Naive thymus-derived CD4-positive, alpha-beta T cell (primary cell): ENCODE data around the gene ZNF607. TPM values are rescaled to one million over a fixed set of nuclear protein-coding genes. Genes with fewer than 3 reads are reported as not detected.

Experiments used
- polyA plus RNA-seq, 2 donors: library from polyadenylated mRNA; unstranded; fragments of 300-500 nt; fragmentation: Illumina TruSeq; gene quantifications; one replicate each; pipeline ENCODE4 v1.2.3, GENCODE V29; 2021
- total RNA-seq, 6 experiments: library from RNA in 5 of 6; stranded (reverse) in 5 of 6; gene quantifications; 1 replicate in 5 of 6; 2 replicates in 1 of 6; pipeline ENCODE4 v1.2.3 and lab custom pipeline; 2021 to 2026

ZNF607 gene
- total and polyA plus RNA-seq, 7 experiments from 2014 or later = 2.0 to 10.8 (median 5.1) TPM

Other genes with a start within 250 kb of the ZNF607 start
- gene ZNF793, start 212.8 kb downstream of the ZNF607 start, total RNA-seq = 10 to 100 TPM in 1 of 5 experiments, 1 to 10 TPM in 4; 1.1 to 11.7 (median 6.0) TPM
- 1 to 10 TPM; 3.3 to 4.0 TPM for gene ZNF793, start 212.8 kb downstream of the ZNF607 start, polyA plus RNA-seq
- gene ZNF571, start 125.0 kb downstream of the ZNF607 start, total RNA-seq = 10 to 100 TPM in 1 of 5 experiments, 1 to 10 TPM in 4; 1.5 to 12.4 (median 9.0) TPM
- gene ZNF571, start 125.0 kb downstream of the ZNF607 start, polyA plus RNA-seq = 1 to 10 TPM; 5.2 to 5.9 TPM
- gene ZNF540, start 124.9 kb downstream of the ZNF607 start, total RNA-seq = 10 to 100 TPM in 4 of 5 experiments, under 1 TPM in 1; 0.99 to 22.7 (median 17.6) TPM
- gene ZNF540, start 124.9 kb downstream of the ZNF607 start, polyA plus RNA-seq = 1 to 10 TPM; 7.4 to 9.0 TPM
- gene ZFP30, start 64.3 kb downstream of the ZNF607 start, total RNA-seq = 10 to 100 TPM in 4 of 5 experiments, 1 to 10 TPM in 1; 5.7 to 18.9 (median 14.2) TPM
- gene ZFP30, start 64.3 kb downstream of the ZNF607 start, polyA plus RNA-seq = 1 to 10 TPM; 2.7 to 3.7 TPM
- 10 to 100 TPM in 4 of 5 experiments, 1 to 10 TPM in 1; 5.9 to 43.8 (median 16.6) TPM for gene ZNF573, start 59.8 kb upstream of the ZNF607 start, total RNA-seq
- 10 to 100 TPM; 15.5 to 17.6 TPM for gene ZNF573, start 59.8 kb upstream of the ZNF607 start, polyA plus RNA-seq
- gene WDR87, start 186.8 kb upstream of the ZNF607 start, total RNA-seq = not detected
- gene WDR87, start 186.8 kb upstream of the ZNF607 start, polyA plus RNA-seq = not detected
- 10 to 100 TPM; 17.4 to 38.7 (median 34.8) TPM for gene SIPA1L3, start 187.4 kb upstream of the ZNF607 start, total RNA-seq
- 1 to 10 TPM in 1 of 2 donors, under 1 TPM in 1; 0.91 to 2.5 TPM for gene SIPA1L3, start 187.4 kb upstream of the ZNF607 start, polyA plus RNA-seq